Parathyroid adenoma (tissue), 2 donors: ENCODE results near the gene NLGN1.

ENCODE experiments used
- H2AFZ ChIP-seq: fragments of 300-600 bp; sonication (generic); one replicate; pipeline ENCODE4 v1.7.0; 2017; ENCODE audit warnings: antibody characterized with exemption, mild to moderate bottlenecking
- H3K27ac ChIP-seq: fragments of 300-600 bp; sonication (generic); one replicate; pipeline ENCODE4 v1.7.0; 2017
- H3K27me3 ChIP-seq: fragments of 300-600 bp; sonication (generic); one replicate; pipeline ENCODE4 v1.7.0; 2017; ENCODE audit warnings: low read length; ENCODE audit not compliant: control insufficient read depth, insufficient read depth
- H3K36me3 ChIP-seq: fragments of 300-600 bp; sonication (generic); one replicate; pipeline ENCODE4 v1.7.0; 2017; ENCODE audit warnings: low read length; ENCODE audit not compliant: control insufficient read depth, insufficient read depth
- H3K4me1 ChIP-seq: fragments of 300-600 bp; sonication (generic); one replicate; pipeline ENCODE4 v1.7.0; 2017; ENCODE audit warnings: control low read depth
- H3K4me2 ChIP-seq: fragments of 300-600 bp; sonication (generic); one replicate; pipeline ENCODE4 v1.7.0; 2017; ENCODE audit warnings: low read length
- H3K4me3 ChIP-seq: fragments of 300-600 bp; sonication (generic); one replicate; pipeline ENCODE4 v1.7.0; 2017; ENCODE audit warnings: low read depth, low read length
- H3K79me2 ChIP-seq: fragments of 300-600 bp; sonication (generic); one replicate; pipeline ENCODE4 v1.7.0; 2017; ENCODE audit warnings: control low read depth
- H3K9ac ChIP-seq: fragments of 300-600 bp; sonication (generic); one replicate; pipeline ENCODE4 v1.7.0; 2017; ENCODE audit warnings: mild to moderate bottlenecking
- H3K9me3 ChIP-seq: fragments of 300-600 bp; sonication (generic); one replicate; pipeline ENCODE4 v1.7.0; 2017; ENCODE audit warnings: low read length; ENCODE audit not compliant: control insufficient read depth
- TF ChIP-seq, protein P1 (sequence below): fragments of 300-600 bp; sonication (generic); IDR thresholded peaks from one replicate; pipeline ENCODE4 v1.7.0; 2017; ENCODE audit warnings: antibody characterized with exemption, mild to moderate bottlenecking
- donor health status: primary hyperparathyroidism.

NLGN1 gene

DNA sequence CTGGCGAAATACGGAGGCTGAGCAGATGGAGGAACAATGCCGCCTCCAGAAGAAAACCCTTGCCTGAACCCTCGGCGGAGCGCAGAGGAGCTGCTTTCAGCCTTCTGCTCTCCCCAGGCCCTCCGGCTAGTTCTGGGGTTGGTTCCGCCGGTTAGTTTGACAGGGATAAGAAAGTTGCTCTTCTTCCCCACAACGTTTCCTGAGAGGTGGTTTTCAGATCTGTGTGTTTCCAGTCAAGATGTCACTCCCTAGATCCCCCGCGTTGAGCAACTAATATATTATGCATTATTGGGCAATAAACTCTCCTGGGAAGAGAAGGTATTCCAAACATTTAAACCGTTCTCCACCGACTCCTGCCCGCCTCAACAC, 551 bp downstream of the NLGN1 start:
- no peaks in the 10 kb centered on the region for H3K27me3 ChIP-seq
- peak overlapping the region; percentile 69 for H3K4me2 ChIP-seq
- H3K9me3 ChIP-seq = no peaks in the 10 kb centered on the region
- H2AFZ ChIP-seq = peak overlapping the region; percentile 28
- H3K9ac ChIP-seq = no peak overlapping the region
- H3K79me2 ChIP-seq = no peaks in the 10 kb centered on the region
- H3K36me3 ChIP-seq = no peaks in the 10 kb centered on the region
- TF ChIP-seq, protein P1, sequence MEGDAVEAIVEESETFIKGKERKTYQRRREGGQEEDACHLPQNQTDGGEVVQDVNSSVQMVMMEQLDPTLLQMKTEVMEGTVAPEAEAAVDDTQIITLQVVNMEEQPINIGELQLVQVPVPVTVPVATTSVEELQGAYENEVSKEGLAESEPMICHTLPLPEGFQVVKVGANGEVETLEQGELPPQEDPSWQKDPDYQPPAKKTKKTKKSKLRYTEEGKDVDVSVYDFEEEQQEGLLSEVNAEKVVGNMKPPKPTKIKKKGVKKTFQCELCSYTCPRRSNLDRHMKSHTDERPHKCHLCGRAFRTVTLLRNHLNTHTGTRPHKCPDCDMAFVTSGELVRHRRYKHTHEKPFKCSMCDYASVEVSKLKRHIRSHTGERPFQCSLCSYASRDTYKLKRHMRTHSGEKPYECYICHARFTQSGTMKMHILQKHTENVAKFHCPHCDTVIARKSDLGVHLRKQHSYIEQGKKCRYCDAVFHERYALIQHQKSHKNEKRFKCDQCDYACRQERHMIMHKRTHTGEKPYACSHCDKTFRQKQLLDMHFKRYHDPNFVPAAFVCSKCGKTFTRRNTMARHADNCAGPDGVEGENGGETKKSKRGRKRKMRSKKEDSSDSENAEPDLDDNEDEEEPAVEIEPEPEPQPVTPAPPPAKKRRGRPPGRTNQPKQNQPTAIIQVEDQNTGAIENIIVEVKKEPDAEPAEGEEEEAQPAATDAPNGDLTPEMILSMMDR = no peak
- no peak overlapping the region for H3K27ac ChIP-seq
- no peaks in the 10 kb centered on the region for H3K4me1 ChIP-seq
- peak overlapping the region; percentile 76 for H3K4me3 ChIP-seq

DNA sequence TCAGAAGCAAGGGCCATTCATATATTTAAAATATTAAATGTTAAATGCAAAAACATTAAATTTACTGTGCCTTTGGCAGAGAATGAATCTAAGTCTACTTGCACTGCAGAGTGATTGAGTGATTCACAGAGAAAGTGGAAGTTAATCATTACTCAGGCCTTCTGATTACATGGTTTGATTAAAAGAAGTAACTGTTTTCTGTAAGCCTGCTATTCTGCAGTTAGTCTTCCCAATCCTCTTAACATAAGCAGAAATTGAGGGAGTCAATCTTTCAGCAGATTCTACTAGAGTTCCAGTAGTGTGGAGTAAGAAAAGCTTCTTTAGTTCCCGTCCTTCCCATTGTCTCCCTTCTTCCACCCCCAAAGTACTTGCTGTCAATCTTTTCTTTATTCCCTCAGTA, 1.5 kb downstream of the NLGN1 start:
- H3K27me3 ChIP-seq = no peaks in the 10 kb centered on the region

DNA sequence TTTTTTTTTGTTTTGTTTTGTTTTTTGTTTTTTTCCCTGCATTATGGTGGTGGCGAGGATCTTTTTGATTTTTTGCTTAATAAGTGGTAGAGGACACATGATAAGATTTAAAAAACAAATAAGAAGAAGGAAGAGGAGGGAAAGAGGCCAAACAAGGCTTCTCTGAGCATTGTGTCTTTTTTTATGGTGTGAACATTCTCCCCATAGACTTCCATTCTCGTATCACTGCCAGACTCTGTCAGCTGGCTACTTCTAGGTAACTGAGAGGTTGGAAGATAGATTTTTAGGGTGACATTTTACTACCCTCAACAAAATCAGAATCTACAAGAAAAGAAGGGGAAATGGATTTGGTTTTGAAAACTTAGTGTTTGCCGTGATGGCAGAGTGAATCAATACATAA, 3.8 kb downstream of the NLGN1 start:
- Histone ChIP-seq H3K4me3 (no peak overlapping the region), H3K27ac (no peak overlapping the region), H3K79me2 (no peaks in the 10 kb centered on the region), H3K4me1 (no peaks in the 10 kb centered on the region), H2AFZ (no peak overlapping the region), H3K9ac (no peak overlapping the region), H3K27me3 (no peaks in the 10 kb centered on the region), H3K9me3 (no peaks in the 10 kb centered on the region), H3K36me3 (no peaks in the 10 kb centered on the region), H3K4me2 (no peak overlapping the region)
- TF ChIP-seq, protein P1 = no peak

More for the DNA sequence above, 1.5 kb downstream of the NLGN1 start:
- no peak overlapping the region for H2AFZ ChIP-seq
- no peaks in the 10 kb centered on the region for H3K36me3 ChIP-seq
- H3K9ac ChIP-seq = no peak overlapping the region
- TF ChIP-seq, protein P1 = no peak
- no peaks in the 10 kb centered on the region for H3K9me3 ChIP-seq
- H3K79me2 ChIP-seq = no peaks in the 10 kb centered on the region
- no peak overlapping the region for H3K4me3 ChIP-seq
- no peak overlapping the region for H3K4me2 ChIP-seq
- no peaks in the 10 kb centered on the region for H3K4me1 ChIP-seq
- H3K27ac ChIP-seq = no peak overlapping the region

DNA sequence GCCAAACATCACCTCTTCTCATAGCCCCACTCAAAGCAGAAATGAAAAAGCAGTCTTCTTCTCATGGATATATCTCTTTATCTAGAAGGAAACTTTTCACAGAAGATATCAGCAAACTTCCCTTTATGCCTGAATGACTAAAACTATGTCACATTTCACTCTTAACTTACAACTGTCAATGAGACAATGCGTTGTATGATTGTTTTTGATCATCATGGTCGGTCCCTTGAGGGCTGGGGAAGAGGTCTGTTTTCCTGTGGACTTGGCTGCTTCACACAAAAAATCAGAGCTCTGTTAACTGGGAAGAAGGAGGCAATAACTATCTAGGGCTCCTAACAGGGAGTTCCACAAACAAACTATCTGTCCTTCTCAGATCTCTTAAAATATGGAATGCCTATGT, 5.1 kb downstream of the NLGN1 start:
- H3K27me3 ChIP-seq = no peaks in the 10 kb centered on the region
- H3K27ac ChIP-seq = no peak overlapping the region
- no peaks in the 10 kb centered on the region for H3K36me3 ChIP-seq
- H3K4me3 ChIP-seq = no peak overlapping the region
- H3K4me2 ChIP-seq = no peak overlapping the region
- no peak overlapping the region for H3K9ac ChIP-seq
- no peak overlapping the region for H2AFZ ChIP-seq
- TF ChIP-seq, protein P1 = no peak
- H3K79me2 ChIP-seq = no peaks in the 10 kb centered on the region
- no peaks in the 10 kb centered on the region for H3K4me1 ChIP-seq
- H3K9me3 ChIP-seq = no peaks in the 10 kb centered on the region

DNA sequence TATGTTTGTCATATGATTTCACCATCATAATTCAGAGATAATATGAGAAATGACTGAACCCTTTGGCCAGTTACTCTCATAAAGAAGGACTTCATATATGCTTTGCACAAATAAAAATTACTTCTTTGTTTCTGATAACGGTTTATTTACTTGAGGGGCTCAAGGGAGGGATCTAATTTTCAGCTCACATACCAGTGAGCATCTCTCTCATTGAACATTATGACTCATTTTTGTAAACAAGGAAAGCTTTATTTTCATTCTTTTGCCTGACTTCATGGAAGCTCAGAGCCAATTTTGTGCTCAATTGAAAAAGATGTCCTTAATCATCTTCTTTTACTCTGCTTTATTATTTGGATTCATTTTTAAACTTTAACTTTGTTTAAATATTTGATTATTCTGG, 5.8 kb downstream of the NLGN1 start:
- Histone ChIP-seq H3K27me3 (no peaks in the 10 kb centered on the region), H3K4me1 (no peaks in the 10 kb centered on the region), H2AFZ (no peak overlapping the region), H3K36me3 (no peaks in the 10 kb centered on the region), H3K4me2 (no peak overlapping the region), H3K9me3 (no peaks in the 10 kb centered on the region), H3K9ac (no peak overlapping the region), H3K27ac (no peak overlapping the region), H3K79me2 (no peaks in the 10 kb centered on the region), H3K4me3 (no peak overlapping the region)
- TF ChIP-seq, protein P1 = no peak
